H9 (cell line): Measurements from ENCODE around the gene LRRC7. TPM values are rescaled to one million over a fixed set of nuclear protein-coding genes. Genes with fewer than 3 reads are reported as not detected.

Experiments
- DNase-seq: peaks from one replicate; pipeline ENCODE4 v3.0.0-alpha.2; 2017
- H2AFZ ChIP-seq: one replicate; pipeline ENCODE4 v1.6.1; 2013; ENCODE audit warnings: mild to moderate bottlenecking, low read length, control low read depth, moderate library complexity
- H2AK5ac ChIP-seq: 2 replicates; pipeline ENCODE4 v1.6.1; 2013; ENCODE audit warnings: low read length, control low read depth, mixed read lengths; ENCODE audit not compliant: insufficient read length
- H2BK120ac ChIP-seq: one replicate; pipeline ENCODE4 v1.6.1; 2013; ENCODE audit warnings: low read depth, mild to moderate bottlenecking, low read length, control low read depth, inconsistent platforms; ENCODE audit not compliant: poor library complexity, severe bottlenecking
- H2BK12ac ChIP-seq: 2 replicates; pipeline ENCODE4 v1.6.1; 2013; ENCODE audit warnings: low read length, control low read depth, mixed read lengths, low read depth; ENCODE audit not compliant: insufficient read length
- H2BK15ac ChIP-seq: 2 replicates; pipeline ENCODE4 v1.6.1; 2013; ENCODE audit warnings: low read depth, low read length, control low read depth
- H2BK20ac ChIP-seq: one replicate; pipeline ENCODE4 v1.6.1; 2013; ENCODE audit warnings: low read depth, mild to moderate bottlenecking, low read length, control low read depth, inconsistent platforms; ENCODE audit not compliant: poor library complexity, severe bottlenecking
- H2BK5ac ChIP-seq: 2 replicates; pipeline ENCODE4 v1.6.1; 2013; ENCODE audit warnings: low read length, control low read depth, mixed read lengths; ENCODE audit not compliant: insufficient read length
- H3K14ac ChIP-seq: 2 replicates; pipeline ENCODE4 v1.6.1; 2013; ENCODE audit warnings: low read length, control low read depth; ENCODE audit not compliant: insufficient read depth
- H3K18ac ChIP-seq: 2 replicates; pipeline ENCODE4 v1.6.1; 2013; ENCODE audit warnings: low read depth, mild to moderate bottlenecking, mixed read lengths, low read length, control low read depth; ENCODE audit not compliant: insufficient read length
- H3K23ac ChIP-seq: 2 replicates; pipeline ENCODE4 v1.6.1; 2013; ENCODE audit warnings: low read length, control low read depth, mixed read lengths, low read depth; ENCODE audit not compliant: insufficient read length
- H3K23me2 ChIP-seq: 2 replicates; pipeline ENCODE4 v1.6.1; 2013; ENCODE audit warnings: low read depth, mild to moderate bottlenecking, mixed read lengths, low read length, control low read depth; ENCODE audit not compliant: insufficient read length, poor library complexity, severe bottlenecking
- H3K27ac ChIP-seq: 2 replicates; pipeline ENCODE4 v1.5.1; 2013; ENCODE audit warnings: low read length, control low read depth, mixed read lengths, low read depth; ENCODE audit not compliant: insufficient read length
- H3K27me3 ChIP-seq: 2 replicates; pipeline ENCODE4 v1.6.1; 2013; ENCODE audit warnings: low read length, control low read depth, inconsistent platforms; ENCODE audit not compliant: insufficient read depth
- H3K4ac ChIP-seq: 2 replicates; pipeline ENCODE4 v1.6.1; 2013; ENCODE audit warnings: low read depth, mild to moderate bottlenecking, control low read depth, inconsistent platforms, low read length, moderate library complexity
- H3K4me1 ChIP-seq: 2 replicates; pipeline ENCODE4 v1.6.1; 2013; ENCODE audit warnings: low read length, control low read depth, inconsistent platforms; ENCODE audit not compliant: insufficient read depth
- H3K4me2 ChIP-seq: 2 replicates; pipeline ENCODE4 v1.6.1; 2013; ENCODE audit warnings: low read length, control low read depth, mixed read lengths; ENCODE audit not compliant: insufficient read length, insufficient read depth
- H3K56ac ChIP-seq: 2 replicates; pipeline ENCODE4 v1.6.1; 2013; ENCODE audit warnings: low read depth, mild to moderate bottlenecking, mixed read lengths, low read length, control low read depth; ENCODE audit not compliant: insufficient read length
- H3K79me1 ChIP-seq: 2 replicates; pipeline ENCODE4 v1.6.1; 2013; ENCODE audit warnings: low read depth, mild to moderate bottlenecking, moderate library complexity, low read length, control low read depth, inconsistent platforms; ENCODE audit not compliant: insufficient read depth, poor library complexity, severe bottlenecking
- H3K79me2 ChIP-seq: 2 replicates; pipeline ENCODE4 v1.6.1; 2013; ENCODE audit warnings: low read length, control low read depth, inconsistent platforms; ENCODE audit not compliant: insufficient read depth
- H3K9ac ChIP-seq: 2 replicates; pipeline ENCODE4 v1.6.1; 2013; ENCODE audit warnings: low read length, control low read depth, mixed read lengths; ENCODE audit not compliant: insufficient read length; ENCODE audit errors: extremely low read depth
- H3K9me3 ChIP-seq: one replicate; pipeline ENCODE4 v1.6.1; 2013; ENCODE audit warnings: low read depth, low read length, inconsistent platforms; ENCODE audit not compliant: control insufficient read depth
- H3T11ph ChIP-seq: one replicate; pipeline ENCODE4 v1.6.1; 2013; ENCODE audit warnings: mild to moderate bottlenecking, low read length, control low read depth, inconsistent platforms
- H4K20me1 ChIP-seq: one replicate; pipeline ENCODE4 v1.6.1; 2013; ENCODE audit not compliant: control insufficient read depth, insufficient read length, insufficient read depth
- H4K5ac ChIP-seq: 2 replicates; pipeline ENCODE4 v1.6.1; 2013; ENCODE audit warnings: low read depth, mild to moderate bottlenecking, mixed read lengths, low read length, control low read depth; ENCODE audit not compliant: insufficient read length
- H4K8ac ChIP-seq: replicated peaks from 2 replicates; pipeline ENCODE4 v1.6.1; 2013; ENCODE audit warnings: low read length, control low read depth, mixed read lengths, low read depth; ENCODE audit not compliant: insufficient read length
- H4K91ac ChIP-seq: 2 replicates; pipeline ENCODE4 v1.6.1; 2013; ENCODE audit warnings: low read depth, mild to moderate bottlenecking, moderate library complexity, mixed read lengths, low read length, control low read depth; ENCODE audit not compliant: insufficient read length
- H3K27ac Mint-ChIP-seq, 3 experiments: 2 replicates in 2 of 3; 3 replicates in 1 of 3; pipeline ENCODE4 v1.8.0; 2020 to 2021; ENCODE audit warnings: mixed read lengths in 3 of 3, mild to moderate bottlenecking in 1 of 3, moderate library complexity in 1 of 3
- H3K27me3 Mint-ChIP-seq: 2 replicates; pipeline ENCODE4 v1.8.0; 2021; ENCODE audit warnings: low read depth, mild to moderate bottlenecking, moderate library complexity, mixed read lengths
- H3K36me3 Mint-ChIP-seq, 3 experiments: 2 replicates in 2 of 3; 3 replicates in 1 of 3; pipeline ENCODE4 v1.8.0; 2020 to 2021; ENCODE audit warnings: low read depth in 3 of 3, mixed read lengths in 3 of 3; ENCODE audit not compliant: insufficient read depth in 1 of 3
- H3K4me1 Mint-ChIP-seq, 2 experiments: 2 replicates each; pipeline ENCODE4 v1.8.0; 2020; ENCODE audit warnings: mixed read lengths in 2 of 2
- H3K4me3 Mint-ChIP-seq, 2 experiments: 2 replicates in 1 of 2; 3 replicates in 1 of 2; pipeline ENCODE4 v1.8.0; 2020 to 2021; ENCODE audit warnings: mild to moderate bottlenecking in 2 of 2, mixed read lengths in 2 of 2, moderate library complexity in 1 of 2
- H3K9me3 Mint-ChIP-seq, 2 experiments: 2 replicates in 1 of 2; 3 replicates in 1 of 2; pipeline ENCODE4 v1.8.0; 2020; ENCODE audit warnings: mild to moderate bottlenecking in 2 of 2, mixed read lengths in 2 of 2, moderate library complexity in 1 of 2
- WGBS: extraction: QIAGEN DNeasy Blood & Tissue Kit; methylation state at CpG from one replicate; pipeline ENCODE4 v1.1.7; 2013; ENCODE audit warnings: missing lambda C conversion rate, low lambda C conversion rate, mixed read lengths; ENCODE audit not compliant: insufficient read length; ENCODE audit errors: extremely low coverage; 5-methylcytosine and 5-hydroxymethylcytosine counted together
- total RNA-seq: library from RNA; stranded (reverse); gene quantifications from 2 replicates; pipeline ENCODE4 v1.2.1, GENCODE V29; 2021
- TF ChIP-seq, protein P1 (sequence below): fragments of 200-600 bp; sonication (generic); conservative IDR thresholded peaks from 3 replicates; pipeline ENCODE4 v1.8.0; 2021; ENCODE audit warnings: antibody characterized with exemption, mild to moderate bottlenecking

Gene LRRC7
- total RNA-seq, 1 experiment from 2014 or later, result not detected

DNA sequence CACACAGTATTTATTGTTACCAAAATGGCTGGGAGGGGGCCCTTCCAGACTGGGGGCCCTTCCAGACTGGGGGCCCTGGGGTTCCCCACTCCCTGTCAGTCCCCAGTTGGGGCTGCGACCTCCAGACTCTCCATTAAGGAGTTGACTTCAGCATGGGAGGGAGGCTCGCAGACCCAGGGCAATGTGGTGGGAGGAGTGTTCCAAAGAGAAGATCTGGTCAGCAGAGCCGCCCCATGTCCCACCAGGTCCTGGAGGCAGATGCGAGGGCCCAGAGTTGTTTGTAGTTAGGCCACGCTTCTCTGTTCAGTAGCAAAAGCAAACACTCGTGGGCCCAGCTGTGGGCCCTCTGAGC lies 352.2 kb downstream of the LRRC7 start:
- no peak overlapping the region for H4K91ac ChIP-seq
- no peaks in the 10 kb centered on the region for H3K79me2 ChIP-seq
- H3T11ph ChIP-seq, result no peak overlapping the region
- H3K23me2 ChIP-seq, result no peaks in the 10 kb centered on the region
- peaks cover 0 to 3% of the 10 kb centered on the region in 2 experiments; a peak in 2 of 4 replicates for H3K4me1 Mint-ChIP-seq
- no peak overlapping the region for H3K4ac ChIP-seq
- H3K4me1 ChIP-seq, result no peaks in the 10 kb centered on the region
- no peaks in the 10 kb centered on the region for H3K36me3 Mint-ChIP-seq
- H3K27me3 ChIP-seq, result no peaks in the 10 kb centered on the region
- no peak overlapping the region for H2BK120ac ChIP-seq
- no peak overlapping the region for H3K27ac ChIP-seq
- no peaks in the 10 kb centered on the region for H3K9me3 Mint-ChIP-seq
- H2AK5ac ChIP-seq, result no peak overlapping the region
- H2BK15ac ChIP-seq, result no peak overlapping the region
- no peaks in the 10 kb centered on the region for H3K27me3 Mint-ChIP-seq
- no peak overlapping the region for H2BK5ac ChIP-seq
- H3K4me2 ChIP-seq, result no peak overlapping the region
- H2BK12ac ChIP-seq, result no peak overlapping the region
- no peak overlapping the region for H4K5ac ChIP-seq
- no peak overlapping the region for H3K56ac ChIP-seq
- H4K8ac ChIP-seq, result no peak overlapping the region
- H3K9ac ChIP-seq, result no peak overlapping the region
- no CpG with 5 or more reads among the region's 6 CpGs for WGBS
- H3K79me1 ChIP-seq, result no peaks in the 10 kb centered on the region
- H2BK20ac ChIP-seq, result no peak overlapping the region
- H3K14ac ChIP-seq, result no peak overlapping the region
- H3K23ac ChIP-seq, result no peak overlapping the region
- TF ChIP-seq, protein P1, sequence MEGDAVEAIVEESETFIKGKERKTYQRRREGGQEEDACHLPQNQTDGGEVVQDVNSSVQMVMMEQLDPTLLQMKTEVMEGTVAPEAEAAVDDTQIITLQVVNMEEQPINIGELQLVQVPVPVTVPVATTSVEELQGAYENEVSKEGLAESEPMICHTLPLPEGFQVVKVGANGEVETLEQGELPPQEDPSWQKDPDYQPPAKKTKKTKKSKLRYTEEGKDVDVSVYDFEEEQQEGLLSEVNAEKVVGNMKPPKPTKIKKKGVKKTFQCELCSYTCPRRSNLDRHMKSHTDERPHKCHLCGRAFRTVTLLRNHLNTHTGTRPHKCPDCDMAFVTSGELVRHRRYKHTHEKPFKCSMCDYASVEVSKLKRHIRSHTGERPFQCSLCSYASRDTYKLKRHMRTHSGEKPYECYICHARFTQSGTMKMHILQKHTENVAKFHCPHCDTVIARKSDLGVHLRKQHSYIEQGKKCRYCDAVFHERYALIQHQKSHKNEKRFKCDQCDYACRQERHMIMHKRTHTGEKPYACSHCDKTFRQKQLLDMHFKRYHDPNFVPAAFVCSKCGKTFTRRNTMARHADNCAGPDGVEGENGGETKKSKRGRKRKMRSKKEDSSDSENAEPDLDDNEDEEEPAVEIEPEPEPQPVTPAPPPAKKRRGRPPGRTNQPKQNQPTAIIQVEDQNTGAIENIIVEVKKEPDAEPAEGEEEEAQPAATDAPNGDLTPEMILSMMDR, result no peak
- H4K20me1 ChIP-seq, result no peaks in the 10 kb centered on the region
- DNase-seq, result no peak
- H3K4me3 Mint-ChIP-seq, result no peak overlapping the region
- H3K9me3 ChIP-seq, result no peaks in the 10 kb centered on the region
- no peak overlapping the region for H2AFZ ChIP-seq
- no peak overlapping the region for H3K18ac ChIP-seq
- H3K27ac Mint-ChIP-seq, result no peak overlapping the region
